Neural cell (in vitro differentiated cells): ENCODE results near the gene MIPOL1.

ENCODE experiments used
- CTCF ChIP-seq: fragments of 450-650 bp; IDR thresholded peaks from 2 replicates; pipeline ENCODE4 v1.5.1; 2014; ENCODE audit warnings: antibody characterized with exemption, mild to moderate bottlenecking, moderate library complexity; ENCODE audit not compliant: poor library complexity, severe bottlenecking
- EP300 ChIP-seq: fragments of 450-650 bp; conservative IDR thresholded peaks from 2 replicates; pipeline ENCODE4 v1.6.1; 2014; ENCODE audit warnings: antibody characterized with exemption, mild to moderate bottlenecking, moderate library complexity; ENCODE audit not compliant: poor library complexity, severe bottlenecking
- EZH2 ChIP-seq: fragments of 200-600, 300-800 bp; shearing (Covaris generic), sonication (generic); IDR thresholded peaks from 2 replicates; pipeline ENCODE4 v1.6.1; 2014; ENCODE audit warnings: antibody characterized with exemption, low read length, borderline replicate concordance, mild to moderate bottlenecking; ENCODE audit not compliant: insufficient read depth, poor library complexity, severe bottlenecking
- MXI1 ChIP-seq: fragments of 450-650 bp; conservative IDR thresholded peaks from 2 replicates; pipeline ENCODE4 v1.6.1; 2014; ENCODE audit warnings: antibody characterized with exemption, mild to moderate bottlenecking; ENCODE audit not compliant: poor library complexity, severe bottlenecking
- POLR2AphosphoS5 ChIP-seq: IDR thresholded peaks from 2 replicates; pipeline ENCODE4 v1.6.1; 2012
- RAD21 ChIP-seq: fragments of 450-650 bp; conservative IDR thresholded peaks from 2 replicates; pipeline ENCODE4 v1.6.1; 2014; ENCODE audit warnings: antibody characterized with exemption, mild to moderate bottlenecking, moderate library complexity
- REST ChIP-seq: IDR thresholded peaks from 2 replicates; pipeline ENCODE4 v1.6.1; 2012; ENCODE audit warnings: borderline replicate concordance
- SMC3 ChIP-seq: fragments of 450-650 bp; conservative IDR thresholded peaks from 2 replicates; pipeline ENCODE4 v1.6.1; 2014; ENCODE audit warnings: antibody characterized with exemption, mild to moderate bottlenecking, moderate library complexity; ENCODE audit not compliant: poor library complexity
- TAF1 ChIP-seq: IDR thresholded peaks from 2 replicates; pipeline ENCODE4 v1.6.1; 2012; ENCODE audit warnings: low read depth

- TF ChIP-seq CTCF: no peak
- no peak for TF ChIP-seq REST
- TF ChIP-seq POLR2AphosphoS5: no peak
- TF ChIP-seq MXI1: no peak
- TF ChIP-seq EP300: no peak
- TF ChIP-seq TAF1: no peak
- no peak for TF ChIP-seq EZH2
- no peak for TF ChIP-seq RAD21
- TF ChIP-seq SMC3: no peak
Measured at GRCh38 chr14:37215345-37215744, 17.6 kb downstream of the MIPOL1 start.
